GM12878 (cell line): ENCODE results near the gene CACNA2D3. TPM values are rescaled to one million over a fixed set of nuclear protein-coding genes. Genes with fewer than 3 reads are reported as not detected.

Experiments used
- ATAC-seq: fragments of 200-7000 bp; cut with Tn5 transposase; 3 replicates; pipeline ENCODE4 v1.9.1; 2020; ENCODE audit warnings: mild to moderate bottlenecking, moderate library complexity
- BruUV-seq: library from RNA; stranded (reverse); fragments of 400-500 nt; replicated peaks from 2 replicates; lab custom pipeline; 2021; lab: Mats Ljungman, UMichigan
- CTCF ChIA-PET: fragments of 300-600 bp; sonication (Branson Sonifier 250); formaldehyde crosslinking; extraction: SDS; loops from one replicate; lab custom pipeline; 2021; ENCODE audit warnings: inconsistent platforms; lab: Yijun Ruan, JAX
- POLR2A ChIA-PET: fragments of 350-600 bp; formaldehyde crosslinking; extraction: SDS; loops from one replicate; lab custom pipeline; 2021; ENCODE audit warnings: inconsistent platforms; lab: Charles Lee
- RAD21 ChIA-PET: fragments of 300-600 bp; sonication (Branson Sonifier 250); formaldehyde crosslinking; loops from one replicate; lab custom pipeline; 2023; ENCODE audit warnings: antibody characterized with exemption; ENCODE audit not compliant: unreplicated experiment; lab: Charles Lee
- SMC1A ChIA-PET: fragments of 300-600 bp; sonication (Branson Sonifier 250); formaldehyde crosslinking; loops from one replicate; lab custom pipeline; 2023; ENCODE audit not compliant: unreplicated experiment, uncharacterized antibody; lab: Charles Lee
- DNase-seq: peaks from one replicate; pipeline ENCODE4 v3.0.0-alpha.2; 2011; ENCODE audit warnings: low read depth, low spot score
- FAIRE-seq: peaks from 3 replicates; lab custom pipeline; 2011; peaks lifted over from hg19 to GRCh38; lab: Jason Lieb, UNC
- H2AFZ ChIP-seq: 2 replicates; pipeline ENCODE4 v1.6.0; 2011; ENCODE audit warnings: low read depth, low read length, control low read depth; ENCODE audit not compliant: control insufficient read depth
- H3K27ac ChIP-seq: 2 replicates; pipeline ENCODE4 v1.5.1; 2011; ENCODE audit warnings: control low read depth; ENCODE audit not compliant: control insufficient read depth, insufficient read depth
- H3K27me3 ChIP-seq, 2 experiments: replicated peaks in 1 of 2; 2 replicates each; pipeline versions ENCODE4 v1.6.0 to v1.6.1; 2011; ENCODE audit warnings: low read length in 1 of 2; ENCODE audit not compliant: control insufficient read depth in 2 of 2, insufficient read depth in 2 of 2
- H3K36me3 ChIP-seq, 2 experiments: 2 replicates each; pipeline ENCODE4 v1.5.1; 2011; ENCODE audit warnings: low read length in 1 of 2; ENCODE audit not compliant: control insufficient read depth in 2 of 2, insufficient read depth in 2 of 2
- H3K4me1 ChIP-seq: 2 replicates; pipeline ENCODE4 v1.6.1; 2011; ENCODE audit warnings: mild to moderate bottlenecking, low read length, moderate library complexity, mixed read lengths; ENCODE audit not compliant: control insufficient read depth, insufficient read depth
- H3K4me2 ChIP-seq: 2 replicates; pipeline ENCODE4 v1.6.0; 2011; ENCODE audit warnings: control low read depth; ENCODE audit not compliant: control insufficient read depth, insufficient read depth
- H3K4me3 ChIP-seq: fragments of 200-600 bp; sonication (generic); 2 replicates; pipeline ENCODE4 v1.5.1; 2016
- H3K79me2 ChIP-seq: 2 replicates; pipeline ENCODE4 v1.6.0; 2011; ENCODE audit warnings: low read length; ENCODE audit not compliant: control insufficient read depth, insufficient read depth
- H3K9ac ChIP-seq: 2 replicates; pipeline ENCODE4 v1.8.0; 2011; ENCODE audit warnings: low read length, control low read depth, mixed read lengths; ENCODE audit not compliant: control insufficient read depth, insufficient read depth
- H3K9me3 ChIP-seq: replicated peaks from 3 replicates; pipeline ENCODE4 v1.5.1; 2011; ENCODE audit warnings: mild to moderate bottlenecking, low read length; ENCODE audit not compliant: control insufficient read depth, insufficient read depth
- H4K20me1 ChIP-seq: 2 replicates; pipeline ENCODE4 v1.6.0; 2011; ENCODE audit not compliant: control insufficient read depth, insufficient read depth
- BCL11A ChIP-seq: IDR thresholded peaks from 2 replicates; pipeline ENCODE4 v1.6.1; 2011; ENCODE audit warnings: low read depth, low read length
- E2F8 ChIP-seq: fragments of 450-650 bp; IDR thresholded peaks from 2 replicates; pipeline ENCODE4 v1.6.1; 2018; ENCODE audit warnings: mild to moderate bottlenecking, low read depth, moderate library complexity; ENCODE audit not compliant: partially characterized antibody
- EP300 ChIP-seq, 2 experiments: fragments of 150-350 bp in 1 of 2; IDR thresholded peaks; 2 replicates each; pipeline ENCODE4 v1.6.1; 2011 to 2012; ENCODE audit warnings: low read depth in 2 of 2, low read length in 2 of 2, borderline replicate concordance in 1 of 2, improper control_type of control experiment in 1 of 2, inconsistent platforms in 1 of 2; ENCODE audit not compliant: control insufficient read depth in 1 of 2
- POLR2A ChIP-seq: IDR thresholded peaks from 2 replicates; pipeline ENCODE4 v1.6.1; 2011; ENCODE audit warnings: low read depth, mild to moderate bottlenecking, low read length
- SUZ12 ChIP-seq: fragments of 200-600 bp; sonication (generic); IDR thresholded peaks from one replicate; pipeline ENCODE4 v1.6.1; 2018; ENCODE audit warnings: antibody characterized with exemption, mild to moderate bottlenecking; ENCODE audit not compliant: unreplicated experiment
- TBL1XR1 ChIP-seq: IDR thresholded peaks from 2 replicates; pipeline ENCODE4 v1.6.1; 2012; ENCODE audit warnings: low read depth, low read length, improper control_type of control experiment
- WGBS: methylation state at CpG from one replicate; pipeline ENCODE4 v1.1.6; 2016; ENCODE audit warnings: low lambda C conversion rate; ENCODE audit not compliant: insufficient replicate concordance, insufficient coverage; ENCODE audit errors: missing lambda C conversion rate; 5-methylcytosine and 5-hydroxymethylcytosine counted together
- in situ Hi-C: fragments of 300-500 bp; cut with MboI; formaldehyde crosslinking; loops from 9 replicates; pipeline ENCODE4 v1.14.3; 2018; ENCODE audit warnings: mixed read lengths
- intact Hi-C: fragments of 100-400 bp; cut with micrococcal nuclease; formaldehyde crosslinking; loops from one replicate; pipeline ENCODE4 v1.14.2; 2022; ENCODE audit not compliant: unreplicated experiment
- polyA plus RNA-seq, 11 experiments: library from polyadenylated mRNA; depleted of rRNA in 4 of 11; unstranded in 6 of 11; stranded (reverse) in 5 of 11; fragments of >200 nt; fragmentation: Nextera tagmentation in 4 of 11; fragmentation: Illumina TruSeq in 1 of 11; extraction: Ambion mirVana in 4 of 11; extraction: Trizol in 1 of 11; gene quantifications; 1 replicate in 1 of 11; 2 replicates in 10 of 11; pipeline versions ENCODE4 v1.2.1 to v1.2.3, GENCODE V29; 2011 to 2016; ENCODE audit warnings: inconsistent platforms in 2 of 11, missing spikeins in 2 of 11, low read depth in 1 of 11
- total RNA-seq, 4 experiments: library from RNA; depleted of rRNA in 3 of 4; stranded (reverse); fragments of >200 nt in 3 of 4; fragmentation: Illumina TruSeq in 1 of 4; extraction: Trizol in 1 of 4; gene quantifications; 2 replicates each; pipeline versions ENCODE4 v1.2.1 to v1.2.3, GENCODE V29; 2013 to 2021
- TF ChIP-seq, protein P1 (sequence below): IDR thresholded peaks from 2 replicates; pipeline ENCODE4 v1.6.1; 2011; ENCODE audit warnings: low read depth, mild to moderate bottlenecking, low read length, moderate library complexity, borderline replicate concordance; ENCODE audit errors: extremely low read depth

CACNA2D3 gene
- total and polyA plus RNA-seq, 10 of the 15 experiments (the other 5 are each of a cell fraction or from before 2014, with no cell fraction given): not detected

- no peak for DNase-seq
- Histone ChIP-seq H3K4me3 (no peak overlapping the region), H3K4me2 (no peak overlapping the region), H3K9ac (no peak overlapping the region), H3K27ac (no peak overlapping the region), H3K79me2 (no peaks in the 10 kb centered on the region), H3K4me1 (no peaks in the 10 kb centered on the region), H4K20me1 (no peaks in the 10 kb centered on the region), H3K36me3 (no peaks in the 10 kb centered on the region), H3K9me3 (no peaks in the 10 kb centered on the region), H2AFZ (no peak overlapping the region), H3K27me3 (no peaks in the 10 kb centered on the region; a peak in 3 of 4 replicates)
- in situ Hi-C loops (no loop called here), intact Hi-C loops (no loop called here)
- TF ChIP-seq EP300 (IDR thresholded peaks at IDR 0.05; ENCODE audit: borderline replicate concordance in 1 of 2, control insufficient read depth in 1 of 2, low read depth in 2 of 2, low read length in 2 of 2) (no peak), TBL1XR1 (no peak), POLR2A (no peak), SUZ12 (no peak), E2F8 (no peak), BCL11A (no peak)
- TF ChIP-seq, protein P1, sequence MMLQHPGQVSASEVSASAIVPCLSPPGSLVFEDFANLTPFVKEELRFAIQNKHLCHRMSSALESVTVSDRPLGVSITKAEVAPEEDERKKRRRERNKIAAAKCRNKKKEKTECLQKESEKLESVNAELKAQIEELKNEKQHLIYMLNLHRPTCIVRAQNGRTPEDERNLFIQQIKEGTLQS: no peak
- no peak for ATAC-seq
- 36% methylated on average over 4 of the region's 4 CpGs for WGBS
- ChIA-PET POLR2A (no interaction called here), SMC1A (no interaction called here), RAD21 (no interaction called here), CTCF (no interaction called here)
- FAIRE-seq: no peak
- BruUV-seq: no TSS peak
Measured at GRCh38 chr3:54283470-54283869, 161.1 kb downstream of the CACNA2D3 start.
